Measurements from ENCODE around the gene ZC3HAV1. TPM values are rescaled to one million over a fixed set of nuclear protein-coding genes. Genes with fewer than 3 reads are reported as not detected.

The ZC3HAV1 gene
- total and polyA plus RNA-seq, 9 of the 15 experiments (the other 6 are each of a cell fraction or from before 2014, with no cell fraction given) = 11.9 to 40.5 (median 23.9) TPM

DNA sequence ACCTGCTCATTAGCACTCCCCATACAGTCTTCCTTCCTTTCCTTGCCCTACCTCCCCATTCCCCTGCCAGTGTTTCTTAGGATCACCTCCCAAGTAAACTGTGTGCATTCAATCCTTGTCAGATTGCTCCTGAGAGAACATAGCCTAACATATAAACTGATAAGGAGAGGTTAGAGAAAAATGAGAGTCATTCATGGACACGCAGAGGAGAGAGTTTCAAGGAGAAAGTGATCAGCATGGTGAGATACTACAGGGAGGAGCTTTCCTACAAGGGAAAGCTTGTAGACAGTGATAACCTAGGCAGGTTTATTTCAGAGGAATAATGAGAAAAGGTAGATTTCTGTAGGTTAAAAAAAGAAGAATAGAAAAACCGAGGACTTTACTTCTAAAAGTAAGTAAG, 70.8 kb downstream of the ZC3HAV1 start (continued):
- TF ChIP-seq ESRRA (IDR thresholded peaks at IDR 0.05; ENCODE audit: borderline replicate concordance, low read depth) (peak; percentile 74; the same call in 1 of the 2 replicates), SMAD3 (CRISPR knock-in tag; conservative IDR thresholded peaks at IDR 0.05) (no peak), C11orf30 (IDR thresholded peaks at IDR 0.05; ENCODE audit: low read depth) (peak; percentile 43; the same call in 1 of the 2 replicates), PHB2 (IDR thresholded peaks at IDR 0.05; ENCODE audit: low read depth) (no peak), IRF1 (CRISPR knock-in tag; IDR thresholded peaks at IDR 0.05; ENCODE audit: borderline replicate concordance) (no peak), ZZZ3 (IDR thresholded peaks at IDR 0.05) (no peak), KHSRP (IDR thresholded peaks at IDR 0.05) (no peak), ZNF584 (CRISPR knock-in tag; IDR thresholded peaks at IDR 0.05; ENCODE audit: low read depth) (no peak), FOSL1 (tag; conservative IDR thresholded peaks at IDR 0.05) (0 out of 2 replicates have a peak, but pooled peaks have one; percentile 16), TEAD2 (tag; IDR thresholded peaks at IDR 0.05) (no peak), RCOR1 (IDR thresholded peaks at IDR 0.05; ENCODE audit: borderline replicate concordance in 1 of 2, low read depth in 2 of 2, low read length in 2 of 2) (peak in 1 of 2 experiments; percentile 48; a peak in 1 of 4 replicates), MTF1 (CRISPR knock-in tag; IDR thresholded peaks at IDR 0.05; ENCODE audit: borderline replicate concordance) (no peak), KDM1A (IDR thresholded peaks at IDR 0.05) (peak in 1 of 2 experiments; percentile 37; a peak in 1 of 4 replicates), RAD21 (CRISPR knock-in tag; conservative IDR thresholded peaks at IDR 0.05 in 1 of 2, IDR thresholded peaks at IDR 0.05 in 1 of 2) (no peak), ZNF124 (CRISPR knock-in tag; IDR thresholded peaks at IDR 0.05) (no peak), CBFA2T2 (conservative IDR thresholded peaks at IDR 0.05) (no peak), HIVEP1 (CRISPR knock-in tag; IDR thresholded peaks at IDR 0.05) (no peak), NFATC3 (IDR thresholded peaks at IDR 0.05) (no peak), SRSF9 (IDR thresholded peaks at IDR 0.05; ENCODE audit: borderline replicate concordance, low read depth, low read length) (no peak)
- TF ChIP-seq, protein P1, sequence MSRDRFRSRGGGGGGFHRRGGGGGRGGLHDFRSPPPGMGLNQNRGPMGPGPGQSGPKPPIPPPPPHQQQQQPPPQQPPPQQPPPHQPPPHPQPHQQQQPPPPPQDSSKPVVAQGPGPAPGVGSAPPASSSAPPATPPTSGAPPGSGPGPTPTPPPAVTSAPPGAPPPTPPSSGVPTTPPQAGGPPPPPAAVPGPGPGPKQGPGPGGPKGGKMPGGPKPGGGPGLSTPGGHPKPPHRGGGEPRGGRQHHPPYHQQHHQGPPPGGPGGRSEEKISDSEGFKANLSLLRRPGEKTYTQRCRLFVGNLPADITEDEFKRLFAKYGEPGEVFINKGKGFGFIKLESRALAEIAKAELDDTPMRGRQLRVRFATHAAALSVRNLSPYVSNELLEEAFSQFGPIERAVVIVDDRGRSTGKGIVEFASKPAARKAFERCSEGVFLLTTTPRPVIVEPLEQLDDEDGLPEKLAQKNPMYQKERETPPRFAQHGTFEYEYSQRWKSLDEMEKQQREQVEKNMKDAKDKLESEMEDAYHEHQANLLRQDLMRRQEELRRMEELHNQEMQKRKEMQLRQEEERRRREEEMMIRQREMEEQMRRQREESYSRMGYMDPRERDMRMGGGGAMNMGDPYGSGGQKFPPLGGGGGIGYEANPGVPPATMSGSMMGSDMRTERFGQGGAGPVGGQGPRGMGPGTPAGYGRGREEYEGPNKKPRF (IDR thresholded peaks at IDR 0.05; ENCODE audit: low read depth, low read length) = no peak
- TF ChIP-seq, protein P2, sequence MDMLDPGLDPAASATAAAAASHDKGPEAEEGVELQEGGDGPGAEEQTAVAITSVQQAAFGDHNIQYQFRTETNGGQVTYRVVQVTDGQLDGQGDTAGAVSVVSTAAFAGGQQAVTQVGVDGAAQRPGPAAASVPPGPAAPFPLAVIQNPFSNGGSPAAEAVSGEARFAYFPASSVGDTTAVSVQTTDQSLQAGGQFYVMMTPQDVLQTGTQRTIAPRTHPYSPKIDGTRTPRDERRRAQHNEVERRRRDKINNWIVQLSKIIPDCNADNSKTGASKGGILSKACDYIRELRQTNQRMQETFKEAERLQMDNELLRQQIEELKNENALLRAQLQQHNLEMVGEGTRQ (CRISPR knock-in tag; IDR thresholded peaks at IDR 0.05) = no peak
- TF ChIP-seq, protein P3, sequence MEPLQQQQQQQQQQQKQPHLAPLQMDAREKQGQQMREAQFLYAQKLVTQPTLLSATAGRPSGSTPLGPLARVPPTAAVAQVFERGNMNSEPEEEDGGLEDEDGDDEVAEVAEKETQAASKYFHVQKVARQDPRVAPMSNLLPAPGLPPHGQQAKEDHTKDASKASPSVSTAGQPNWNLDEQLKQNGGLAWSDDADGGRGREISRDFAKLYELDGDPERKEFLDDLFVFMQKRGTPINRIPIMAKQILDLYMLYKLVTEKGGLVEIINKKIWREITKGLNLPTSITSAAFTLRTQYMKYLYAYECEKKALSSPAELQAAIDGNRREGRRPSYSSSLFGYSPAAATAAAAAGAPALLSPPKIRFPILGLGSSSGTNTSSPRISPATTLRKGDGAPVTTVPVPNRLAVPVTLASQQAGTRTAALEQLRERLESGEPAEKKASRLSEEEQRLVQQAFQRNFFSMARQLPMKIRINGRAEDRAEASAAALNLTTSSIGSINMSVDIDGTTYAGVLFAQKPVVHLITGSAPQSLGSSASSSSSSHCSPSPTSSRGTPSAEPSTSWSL (CRISPR knock-in tag; IDR thresholded peaks at IDR 0.05; ENCODE audit: borderline replicate concordance) = no peak
- TF ChIP-seq, protein P4, sequence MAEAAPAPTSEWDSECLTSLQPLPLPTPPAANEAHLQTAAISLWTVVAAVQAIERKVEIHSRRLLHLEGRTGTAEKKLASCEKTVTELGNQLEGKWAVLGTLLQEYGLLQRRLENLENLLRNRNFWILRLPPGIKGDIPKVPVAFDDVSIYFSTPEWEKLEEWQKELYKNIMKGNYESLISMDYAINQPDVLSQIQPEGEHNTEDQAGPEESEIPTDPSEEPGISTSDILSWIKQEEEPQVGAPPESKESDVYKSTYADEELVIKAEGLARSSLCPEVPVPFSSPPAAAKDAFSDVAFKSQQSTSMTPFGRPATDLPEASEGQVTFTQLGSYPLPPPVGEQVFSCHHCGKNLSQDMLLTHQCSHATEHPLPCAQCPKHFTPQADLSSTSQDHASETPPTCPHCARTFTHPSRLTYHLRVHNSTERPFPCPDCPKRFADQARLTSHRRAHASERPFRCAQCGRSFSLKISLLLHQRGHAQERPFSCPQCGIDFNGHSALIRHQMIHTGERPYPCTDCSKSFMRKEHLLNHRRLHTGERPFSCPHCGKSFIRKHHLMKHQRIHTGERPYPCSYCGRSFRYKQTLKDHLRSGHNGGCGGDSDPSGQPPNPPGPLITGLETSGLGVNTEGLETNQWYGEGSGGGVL (CRISPR knock-in tag; IDR thresholded peaks at IDR 0.05) = no peak

Data from K562 (cell line).